Stomach (tissue), 9 donors: ENCODE results near the gene CHTOP. TPM values are rescaled to one million over a fixed set of nuclear protein-coding genes. Genes with fewer than 3 reads are reported as not detected.
"Not testable (repeated sequence)": the region's sequence is repeated elsewhere in the genome, so short reads cannot be mapped to it uniquely, and the experiment has no call there.

Source experiments
- DNase-seq, 2 donors: peaks; one replicate each; pipeline versions ENCODE4 v3.0.0 to v3.0.0-alpha.2; 2013 to 2019
- H3K27ac ChIP-seq, 5 donors: fragments of 200-600 bp in 4 of 5; sonication (generic) in 4 of 5; one replicate each; pipeline ENCODE4 v1.5.1; 2013 to 2019; ENCODE audit warnings: mild to moderate bottlenecking in 1 of 5, moderate library complexity in 1 of 5
- H3K27me3 ChIP-seq, 3 donors: fragments of 200-600 bp; sonication (generic); one replicate each; pipeline ENCODE4 v1.5.1; 2017 to 2019; ENCODE audit warnings: mixed run types in 1 of 3
- H3K36me3 ChIP-seq, 4 donors: fragments of 200-600 bp; sonication (generic); 1 replicate in 3 of 4; 2 replicates in 1 of 4; pipeline ENCODE4 v1.5.1; 2016 to 2019
- H3K4me1 ChIP-seq, 4 donors: fragments of 200-600 bp; sonication (generic); one replicate each; pipeline ENCODE4 v1.5.1; 2016 to 2019
- H3K4me3 ChIP-seq, 4 donors: fragments of 200-600 bp; sonication (generic) in 3 of 4; one replicate each; pipeline ENCODE4 v1.5.1; 2016 to 2019; ENCODE audit warnings: mild to moderate bottlenecking in 1 of 4
- H3K9me3 ChIP-seq, 4 donors: fragments of 200-600 bp; sonication (generic); one replicate each; pipeline ENCODE4 v1.5.1; 2016 to 2019
- EP300 ChIP-seq: sonication (generic); formaldehyde crosslinking; IDR thresholded peaks from one replicate; pipeline ENCODE4 v1.6.1; 2017; ENCODE audit warnings: antibody characterized with exemption
- POLR2A ChIP-seq, 4 donors: fragments of 450-650 bp; IDR thresholded peaks; one replicate each; pipeline ENCODE4 v1.6.1; 2016; ENCODE audit warnings: antibody characterized with exemption in 4 of 4, control low read depth in 2 of 4, mild to moderate bottlenecking in 1 of 4, moderate library complexity in 1 of 4
- POLR2AphosphoS5 ChIP-seq, 3 donors: sonication (generic); formaldehyde crosslinking; IDR thresholded peaks; one replicate each; pipeline ENCODE4 v1.6.1; 2016; ENCODE audit warnings: antibody characterized with exemption in 3 of 3
- WGBS, 5 donors: extraction: QIAGEN DNeasy Blood & Tissue Kit in 3 of 5; methylation state at CpG; one replicate each; pipeline versions ENCODE4 v1.1.5 to v1.1.7; 2013 to 2018; 5-methylcytosine and 5-hydroxymethylcytosine counted together
- intact Hi-C: fragments of 100-400 bp; cut with DNase I; formaldehyde crosslinking; loops from one replicate; pipeline ENCODE4 v1.15.1; 2023; ENCODE audit warnings: low total_unique reads
- polyA plus RNA-seq, 3 donors: library from polyadenylated mRNA; stranded (reverse); fragments of 200-250 nt; gene quantifications; one replicate each; pipeline ENCODE4 v1.2.3, GENCODE V29; 2013
- total RNA-seq, 5 donors: library from RNA; depleted of rRNA; stranded (reverse); fragments of >200 nt; gene quantifications; one replicate each; pipeline versions ENCODE4 v1.1.0 to v1.2.3, GENCODE V29; 2014 to 2016
- TF ChIP-seq, protein P1 (sequence below), 7 experiments: fragments of 450-650 bp in 4 of 7; fragments of 200-600 bp in 3 of 7; sonication (generic) in 3 of 7; IDR thresholded peaks; one replicate each; pipeline ENCODE4 v1.5.1; 2016 to 2019; ENCODE audit warnings: antibody characterized with exemption in 7 of 7, control low read depth in 2 of 7, mild to moderate bottlenecking in 1 of 7
- donor health status: healthy with polysubstance abuse.
- donor health status: Bipolar disorder and iron deficiency.
- donor health status: healthy.

Gene CHTOP
- total and polyA plus RNA-seq, 8 donors, result 21.7 to 111 (median 49.6) TPM

DNA sequence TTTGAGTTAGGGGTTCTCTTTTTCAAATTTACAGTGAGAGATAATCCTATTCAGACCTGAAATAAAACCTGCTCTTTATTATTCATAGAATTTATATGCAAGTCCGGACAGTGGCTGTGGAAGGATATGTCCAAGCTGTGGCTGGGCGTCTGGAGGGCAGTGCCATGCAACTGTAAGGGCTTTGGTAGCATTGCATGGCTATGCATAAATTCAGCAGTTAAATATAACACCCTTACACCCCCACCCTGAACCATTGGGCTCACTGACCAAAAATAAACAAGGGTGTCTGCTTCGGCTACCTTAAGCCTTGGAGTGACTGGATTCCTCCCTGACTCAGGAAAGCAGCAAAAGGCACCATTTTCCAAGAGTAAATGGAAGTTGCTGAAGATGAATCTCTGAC is 5.4 kb downstream of the CHTOP start:
- WGBS, 5 donors, result 76 to 85% (median 82%) methylated on average over 3 of the region's 3 CpGs
- no peak overlapping the region for H3K4me3 ChIP-seq
- H3K27me3 ChIP-seq, result no peaks in the 10 kb centered on the region
- H3K4me1 ChIP-seq, result peaks cover 33 to 94% (median 62%) of the 10 kb centered on the region in 4 donors
- intact Hi-C loops, result no loop called here
- DNase-seq, result no peak
- H3K9me3 ChIP-seq, result no peaks in the 10 kb centered on the region
- H3K36me3 ChIP-seq, result peaks cover 79 to 88% (median 87%) of the 10 kb centered on the region in 4 donors
- TF ChIP-seq POLR2AphosphoS5 (IDR thresholded peaks at IDR 0.05), result no peak
- TF ChIP-seq, protein P1, sequence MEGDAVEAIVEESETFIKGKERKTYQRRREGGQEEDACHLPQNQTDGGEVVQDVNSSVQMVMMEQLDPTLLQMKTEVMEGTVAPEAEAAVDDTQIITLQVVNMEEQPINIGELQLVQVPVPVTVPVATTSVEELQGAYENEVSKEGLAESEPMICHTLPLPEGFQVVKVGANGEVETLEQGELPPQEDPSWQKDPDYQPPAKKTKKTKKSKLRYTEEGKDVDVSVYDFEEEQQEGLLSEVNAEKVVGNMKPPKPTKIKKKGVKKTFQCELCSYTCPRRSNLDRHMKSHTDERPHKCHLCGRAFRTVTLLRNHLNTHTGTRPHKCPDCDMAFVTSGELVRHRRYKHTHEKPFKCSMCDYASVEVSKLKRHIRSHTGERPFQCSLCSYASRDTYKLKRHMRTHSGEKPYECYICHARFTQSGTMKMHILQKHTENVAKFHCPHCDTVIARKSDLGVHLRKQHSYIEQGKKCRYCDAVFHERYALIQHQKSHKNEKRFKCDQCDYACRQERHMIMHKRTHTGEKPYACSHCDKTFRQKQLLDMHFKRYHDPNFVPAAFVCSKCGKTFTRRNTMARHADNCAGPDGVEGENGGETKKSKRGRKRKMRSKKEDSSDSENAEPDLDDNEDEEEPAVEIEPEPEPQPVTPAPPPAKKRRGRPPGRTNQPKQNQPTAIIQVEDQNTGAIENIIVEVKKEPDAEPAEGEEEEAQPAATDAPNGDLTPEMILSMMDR (IDR thresholded peaks at IDR 0.05), result no peak
- TF ChIP-seq POLR2A (IDR thresholded peaks at IDR 0.05), result no peak
- TF ChIP-seq EP300, result no peak
- H3K27ac ChIP-seq, result no peak overlapping the region

DNA sequence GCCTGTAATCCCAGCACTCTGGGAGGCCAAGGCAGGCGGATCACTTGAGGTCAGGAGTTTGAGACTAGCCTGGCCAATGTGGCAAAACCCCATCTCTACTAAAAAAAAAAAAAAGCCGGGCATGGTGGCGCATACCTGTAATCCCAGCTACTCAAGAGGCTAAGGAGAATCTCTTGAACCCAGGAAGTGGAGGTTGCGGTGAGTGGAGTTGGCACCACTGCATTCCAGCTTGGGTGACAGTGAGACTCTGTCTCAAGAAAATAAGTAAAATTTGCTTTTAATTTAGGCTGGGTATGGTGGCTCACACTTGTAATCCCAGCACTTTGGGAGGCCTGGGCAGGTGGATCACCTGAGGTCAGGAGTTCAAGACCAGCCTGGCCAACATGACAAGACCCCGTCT is 6.3 kb downstream of the CHTOP start:
- DNase-seq, H3K4me3 ChIP-seq, H3K27ac ChIP-seq, intact Hi-C loops, H3K27me3 ChIP-seq, H3K9me3 ChIP-seq: not testable (repeated sequence)
- Histone ChIP-seq H3K36me3 (peaks cover 85 to 97% (median 96%) of the 10 kb centered on the region in 4 donors), H3K4me1 (peaks cover 29 to 91% (median 58%) of the 10 kb centered on the region in 4 donors)
- 88 to 99% (median 97%) methylated on average over 5 of the region's 5 CpGs for WGBS, 5 donors

DNA sequence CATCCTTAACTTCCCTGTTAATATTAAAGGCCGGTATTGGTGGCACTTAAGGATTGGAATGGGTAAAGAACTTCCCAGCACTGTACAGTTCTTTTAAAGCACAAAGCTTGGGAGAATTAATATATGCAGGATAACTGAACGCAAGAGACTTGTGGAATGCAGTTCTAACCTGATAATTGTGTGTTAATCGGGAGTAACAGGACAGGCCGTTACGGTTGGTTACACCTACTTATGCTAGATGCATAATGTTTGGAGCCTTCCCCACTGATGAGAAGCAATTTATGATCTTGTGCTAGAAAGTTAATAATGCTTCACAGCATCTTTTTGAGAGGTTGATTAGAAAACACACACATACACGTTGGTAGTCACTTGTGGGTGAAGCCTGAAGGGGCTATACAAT is 7.0 kb downstream of the CHTOP start:
- TF ChIP-seq EP300, result no peak
- TF ChIP-seq POLR2A (IDR thresholded peaks at IDR 0.05), result no peak
- TF ChIP-seq POLR2AphosphoS5 (IDR thresholded peaks at IDR 0.05), result no peak
- TF ChIP-seq, protein P1 (IDR thresholded peaks at IDR 0.05), result no peak
- 59 to 79% (median 70%) methylated on average over 6 of the region's 6 CpGs for WGBS, 5 donors
- intact Hi-C loops, result no loop called here
- Histone ChIP-seq H3K27ac (no peak overlapping the region), H3K9me3 (no peaks in the 10 kb centered on the region), H3K27me3 (no peaks in the 10 kb centered on the region), H3K36me3 (peaks cover 90 to 100% (median 100%) of the 10 kb centered on the region in 4 donors), H3K4me1 (peaks cover 23 to 85% (median 51%) of the 10 kb centered on the region in 4 donors), H3K4me3 (no peak overlapping the region)
- no peak for DNase-seq

DNA sequence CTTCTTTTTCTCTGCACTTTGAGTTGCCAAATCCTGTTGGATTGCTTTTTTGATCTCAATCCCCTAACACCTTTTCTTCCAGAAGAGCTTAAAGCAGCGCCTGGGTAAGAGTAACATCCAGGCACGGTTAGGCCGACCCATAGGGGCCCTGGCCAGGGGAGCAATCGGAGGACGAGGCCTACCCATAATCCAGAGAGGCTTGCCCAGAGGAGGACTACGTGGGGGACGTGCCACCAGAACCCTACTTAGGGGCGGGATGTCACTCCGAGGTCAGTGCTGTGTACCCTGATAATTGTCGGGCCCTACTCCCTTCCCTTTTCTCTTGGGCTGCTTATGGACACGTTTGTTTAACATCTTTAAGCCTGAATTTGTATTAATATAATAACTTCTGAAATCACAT is 8.3 kb downstream of the CHTOP start:
- Histone ChIP-seq H3K4me1 (peaks cover 10 to 84% (median 50%) of the 10 kb centered on the region in 4 donors), H3K27me3 (no peaks in the 10 kb centered on the region), H3K27ac (peak overlapping the region in 1 of 5 donors; percentile 15), H3K36me3 (peaks cover 86 to 100% (median 100%) of the 10 kb centered on the region in 4 donors), H3K4me3 (no peak overlapping the region), H3K9me3 (no peaks in the 10 kb centered on the region)
- no peak for DNase-seq
- TF ChIP-seq, protein P1 (IDR thresholded peaks at IDR 0.05), result no peak
- TF ChIP-seq POLR2A (IDR thresholded peaks at IDR 0.05), result no peak
- no peak for TF ChIP-seq EP300
- no peak for TF ChIP-seq POLR2AphosphoS5 (IDR thresholded peaks at IDR 0.05)
- intact Hi-C loops, result no loop called here
- WGBS, 5 donors, result 81 to 89% (median 86%) methylated on average over 11 of the region's 11 CpGs

DNA sequence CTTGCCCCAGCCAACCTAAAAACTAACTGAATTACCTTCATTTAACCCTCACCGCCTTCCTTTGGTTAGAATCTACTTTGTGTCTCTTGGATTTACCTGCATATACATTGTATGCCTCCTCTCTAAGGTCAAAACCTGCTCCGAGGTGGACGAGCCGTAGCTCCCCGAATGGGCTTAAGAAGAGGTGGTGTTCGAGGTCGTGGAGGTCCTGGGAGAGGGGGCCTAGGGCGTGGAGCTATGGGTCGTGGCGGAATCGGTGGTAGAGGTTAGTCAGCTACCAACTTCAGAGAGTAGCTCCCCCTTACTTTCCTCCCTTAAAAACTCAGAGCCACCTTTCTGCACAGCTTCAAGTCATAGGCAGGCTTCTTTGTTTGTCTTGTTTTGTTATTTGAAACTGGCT is 9.2 kb downstream of the CHTOP start:
- H3K27me3 ChIP-seq, result no peaks in the 10 kb centered on the region
- intact Hi-C loops, result no loop called here
- DNase-seq, result no peak
- no peak overlapping the region for H3K4me3 ChIP-seq
- H3K27ac ChIP-seq, result no peak overlapping the region
- H3K36me3 ChIP-seq, result peaks cover 81 to 95% (median 91%) of the 10 kb centered on the region in 4 donors
- no peak for TF ChIP-seq POLR2AphosphoS5 (IDR thresholded peaks at IDR 0.05)
- TF ChIP-seq POLR2A (IDR thresholded peaks at IDR 0.05), result no peak
- no peak for TF ChIP-seq EP300
- TF ChIP-seq, protein P1 (IDR thresholded peaks at IDR 0.05), result no peak
- H3K4me1 ChIP-seq, result peaks cover 2 to 82% (median 45%) of the 10 kb centered on the region in 4 donors
- WGBS, 5 donors, result 87 to 92% (median 89%) methylated on average over 11 of the region's 11 CpGs
- no peaks in the 10 kb centered on the region for H3K9me3 ChIP-seq
